ENCODE measurements around the gene CRYBG2. TPM values are rescaled to one million over a fixed set of nuclear protein-coding genes. Genes with fewer than 3 reads are reported as not detected.
"Not testable (repeated sequence)": the region's sequence is repeated elsewhere in the genome, so short reads cannot be mapped to it uniquely, and the experiment has no call there.

CRYBG2 gene
- total RNA-seq, 2 donors from 2014 or later, result 0.95 TPM; not detected in 1

GRCh38 chr1:26336477-26337205 is 17.3 kb downstream of the CRYBG2 start:
- peaks cover 0 to 2% of the 10 kb centered on the region in 2 donors for H3K27me3 Mint-ChIP-seq
- no peaks in the 10 kb centered on the region for H3K9me3 Mint-ChIP-seq
- H3K4me3 Mint-ChIP-seq, result peak overlapping the region; percentile 88
- H3K4me1 Mint-ChIP-seq (ENCODE audit: low read depth in 2 of 2), result peaks cover 4 to 8% of the 10 kb centered on the region in 2 donors
- DNase-seq (ENCODE audit: low spot score) (peak; percentile 69), ATAC-seq (peak; percentile 93)
- H3K27ac Mint-ChIP-seq, result peak overlapping the region in 1 of 2 donors; percentile 67
- H3K36me3 Mint-ChIP-seq, result no peaks in the 10 kb centered on the region

- peak overlapping the region; percentile 88 for H3K4me3 Mint-ChIP-seq
- DNase-seq (ENCODE audit: low spot score), result no peak
Observed at GRCh38 chr1:26335774-26336476, 18.0 kb downstream of the CRYBG2 start.

GRCh38 chr1:26333312-26333711 is 20.6 kb downstream of the CRYBG2 start:
- H3K27ac Mint-ChIP-seq; ATAC-seq; H3K36me3 Mint-ChIP-seq; H3K4me3 Mint-ChIP-seq; H3K4me1 Mint-ChIP-seq (ENCODE audit: low read depth in 2 of 2); H3K27me3 Mint-ChIP-seq; H3K9me3 Mint-ChIP-seq; DNase-seq (ENCODE audit: low spot score): not testable (repeated sequence)

More at GRCh38 chr1:26335774-26336476, 18.0 kb downstream of the CRYBG2 start:
- Mint-ChIP-seq H3K36me3 (no peaks in the 10 kb centered on the region), H3K27ac (peak overlapping the region in 1 of 2 donors; percentile 67), H3K27me3 (peaks cover 0 to 2% of the 10 kb centered on the region in 2 donors), H3K9me3 (no peaks in the 10 kb centered on the region), H3K4me1 (ENCODE audit: low read depth in 2 of 2) (peaks cover 4 to 8% of the 10 kb centered on the region in 2 donors)
- ATAC-seq, result no peak

GRCh38 chr1:26330276-26330675 is 23.7 kb downstream of the CRYBG2 start:
- Mint-ChIP-seq H3K4me1 (ENCODE audit: low read depth in 2 of 2) (no peaks in the 10 kb centered on the region), H3K4me3 (no peak overlapping the region), H3K27me3 (peaks cover 0 to 2% of the 10 kb centered on the region in 2 donors), H3K36me3 (no peaks in the 10 kb centered on the region), H3K9me3 (no peaks in the 10 kb centered on the region), H3K27ac (no peak overlapping the region)
- no peak for ATAC-seq
- no peak for DNase-seq (ENCODE audit: low spot score)

GRCh38 chr1:26329380-26329779 is 24.6 kb downstream of the CRYBG2 start:
- not testable (repeated sequence) for DNase-seq (ENCODE audit: low spot score); H3K27me3 Mint-ChIP-seq; ATAC-seq; H3K4me3 Mint-ChIP-seq; H3K9me3 Mint-ChIP-seq; H3K4me1 Mint-ChIP-seq (ENCODE audit: low read depth in 2 of 2); H3K36me3 Mint-ChIP-seq; H3K27ac Mint-ChIP-seq

GRCh38 chr1:26328597-26328996 is 25.3 kb downstream of the CRYBG2 start:
- no peak overlapping the region for H3K27ac Mint-ChIP-seq
- no peaks in the 10 kb centered on the region for H3K4me1 Mint-ChIP-seq (ENCODE audit: low read depth in 2 of 2)
- ATAC-seq (no peak), DNase-seq (ENCODE audit: low spot score) (no peak)
- H3K27me3 Mint-ChIP-seq, result peaks cover 0 to 2% of the 10 kb centered on the region in 2 donors
- no peak overlapping the region for H3K4me3 Mint-ChIP-seq
- H3K9me3 Mint-ChIP-seq, result no peaks in the 10 kb centered on the region
- H3K36me3 Mint-ChIP-seq, result no peaks in the 10 kb centered on the region

- no peak for ATAC-seq
- DNase-seq (ENCODE audit: low spot score), result no peak
- Mint-ChIP-seq H3K36me3 (no peaks in the 10 kb centered on the region), H3K4me3 (no peak overlapping the region), H3K9me3 (no peaks in the 10 kb centered on the region), H3K4me1 (ENCODE audit: low read depth in 2 of 2) (peaks cover 0 to 3% of the 10 kb centered on the region in 2 donors), H3K27ac (no peak overlapping the region), H3K27me3 (peaks cover 0 to under 1% of the 10 kb centered on the region in 2 donors)
Observed at GRCh38 chr1:26327956-26328362, 26.0 kb downstream of the CRYBG2 start.

GRCh38 chr1:26324550-26324949 is 29.4 kb downstream of the CRYBG2 start:
- Mint-ChIP-seq H3K4me1 (ENCODE audit: low read depth in 2 of 2) (peaks cover 17% of the 10 kb centered on the region in 2 donors), H3K4me3 (no peak overlapping the region), H3K9me3 (no peaks in the 10 kb centered on the region), H3K27ac (no peak overlapping the region), H3K36me3 (no peaks in the 10 kb centered on the region), H3K27me3 (no peaks in the 10 kb centered on the region)
- DNase-seq (ENCODE audit: low spot score) (no peak), ATAC-seq (no peak)

- no peaks in the 10 kb centered on the region for H3K9me3 Mint-ChIP-seq
- peaks cover 21 to 26% of the 10 kb centered on the region in 2 donors for H3K4me1 Mint-ChIP-seq (ENCODE audit: low read depth in 2 of 2)
- peak overlapping the region; percentile 21 to 49 for H3K27ac Mint-ChIP-seq
- no peaks in the 10 kb centered on the region for H3K36me3 Mint-ChIP-seq
- DNase-seq (ENCODE audit: low spot score) (no peak), ATAC-seq (no peak)
- no peaks in the 10 kb centered on the region for H3K27me3 Mint-ChIP-seq
- H3K4me3 Mint-ChIP-seq, result no peak overlapping the region
Observed at GRCh38 chr1:26323382-26323781, 30.5 kb downstream of the CRYBG2 start.

GRCh38 chr1:26322042-26322331 is 31.9 kb downstream of the CRYBG2 start:
- no peaks in the 10 kb centered on the region for H3K9me3 Mint-ChIP-seq
- no peak overlapping the region for H3K27ac Mint-ChIP-seq
- no peaks in the 10 kb centered on the region for H3K27me3 Mint-ChIP-seq
- no peaks in the 10 kb centered on the region for H3K36me3 Mint-ChIP-seq
- H3K4me1 Mint-ChIP-seq (ENCODE audit: low read depth in 2 of 2), result peaks cover 34 to 39% of the 10 kb centered on the region in 2 donors
- H3K4me3 Mint-ChIP-seq, result no peak overlapping the region
- DNase-seq (ENCODE audit: low spot score) (no peak), ATAC-seq (no peak)

- H3K36me3 Mint-ChIP-seq, result no peaks in the 10 kb centered on the region
- ATAC-seq, result peak; percentile 88 to 89
- peak overlapping the region; percentile 66 for H3K4me3 Mint-ChIP-seq
- H3K4me1 Mint-ChIP-seq (ENCODE audit: low read depth in 2 of 2), result peaks cover 35 to 39% of the 10 kb centered on the region in 2 donors
- peak; percentile 90 for DNase-seq (ENCODE audit: low spot score)
- H3K27me3 Mint-ChIP-seq, result no peaks in the 10 kb centered on the region
- H3K9me3 Mint-ChIP-seq, result no peaks in the 10 kb centered on the region
- peak overlapping the region; percentile 36 to 64 for H3K27ac Mint-ChIP-seq
Observed at GRCh38 chr1:26321315-26322041, 32.5 kb downstream of the CRYBG2 start.

- Mint-ChIP-seq H3K27me3 (no peaks in the 10 kb centered on the region), H3K9me3 (no peaks in the 10 kb centered on the region), H3K27ac (peak overlapping the region; percentile 36 to 64), H3K4me1 (ENCODE audit: low read depth in 2 of 2) (peaks cover 35 to 43% of the 10 kb centered on the region in 2 donors), H3K36me3 (no peaks in the 10 kb centered on the region), H3K4me3 (peak overlapping the region; percentile 66)
- DNase-seq (ENCODE audit: low spot score) (no peak), ATAC-seq (no peak)
Observed at GRCh38 chr1:26320896-26321295, 33.0 kb downstream of the CRYBG2 start.

GRCh38 chr1:26318338-26319064 is 35.4 kb downstream of the CRYBG2 start:
- ATAC-seq (peak; percentile 29 to 60), DNase-seq (ENCODE audit: low spot score) (no peak)
- Mint-ChIP-seq H3K4me3 (peak overlapping the region; percentile 82), H3K9me3 (no peaks in the 10 kb centered on the region), H3K36me3 (no peaks in the 10 kb centered on the region), H3K4me1 (ENCODE audit: low read depth in 2 of 2) (peaks cover 57 to 62% of the 10 kb centered on the region in 2 donors), H3K27ac (peak overlapping the region; percentile 56 to 86), H3K27me3 (no peaks in the 10 kb centered on the region)
